ENCODE results near the gene CRYBG1. TPM values are rescaled to one million over a fixed set of nuclear protein-coding genes. Genes with fewer than 3 reads are reported as not detected.
"Not testable (repeated sequence)": the region's sequence is repeated elsewhere in the genome, so short reads cannot be mapped to it uniquely, and the experiment has no call there.

Gene CRYBG1
- total RNA-seq, 1 experiment from 2014 or later: 81.6 TPM

- no peak for DNase-seq (ENCODE audit: low read depth)
Measured at GRCh38 chr6:106508834-106509233, 148.3 kb downstream of the CRYBG1 start.

GRCh38 chr6:106509420-106510089 lies 149.0 kb downstream of the CRYBG1 start:
- DNase-seq (ENCODE audit: low read depth): no peak

GRCh38 chr6:106510090-106510970 lies 149.8 kb downstream of the CRYBG1 start:
- peak; percentile 66 for DNase-seq (ENCODE audit: low read depth)

GRCh38 chr6:106511288-106512047 lies 151.0 kb downstream of the CRYBG1 start:
- DNase-seq (ENCODE audit: low read depth): peak; percentile 86

- peak; percentile 53 for DNase-seq (ENCODE audit: low read depth)
Measured at GRCh38 chr6:106512048-106512967, 151.8 kb downstream of the CRYBG1 start.

GRCh38 chr6:106512968-106513574 lies 152.6 kb downstream of the CRYBG1 start:
- DNase-seq (ENCODE audit: low read depth): no peak

GRCh38 chr6:106513808-106514582 lies 153.5 kb downstream of the CRYBG1 start:
- no peak for DNase-seq (ENCODE audit: low read depth)

- DNase-seq (ENCODE audit: low read depth): no peak
Measured at GRCh38 chr6:106514583-106514885, 154.0 kb downstream of the CRYBG1 start.

GRCh38 chr6:106515582-106515981 lies 155.1 kb downstream of the CRYBG1 start:
- DNase-seq (ENCODE audit: low read depth): not testable (repeated sequence)

GRCh38 chr6:106516616-106517015 lies 156.1 kb downstream of the CRYBG1 start:
- DNase-seq (ENCODE audit: low read depth): no peak

- DNase-seq (ENCODE audit: low read depth): peak; percentile 35
Measured at GRCh38 chr6:106517706-106518105, 157.2 kb downstream of the CRYBG1 start.

GRCh38 chr6:106518748-106519147 lies 158.2 kb downstream of the CRYBG1 start:
- no peak for DNase-seq (ENCODE audit: low read depth)

GRCh38 chr6:106519460-106520394 lies 159.2 kb downstream of the CRYBG1 start:
- DNase-seq (ENCODE audit: low read depth): peak; percentile 100

GRCh38 chr6:106520711-106521401 lies 160.3 kb downstream of the CRYBG1 start:
- peak; percentile 80 for DNase-seq (ENCODE audit: low read depth)

- no peak for DNase-seq (ENCODE audit: low read depth)
Measured at GRCh38 chr6:106522562-106523250, 162.2 kb downstream of the CRYBG1 start.

GRCh38 chr6:106525107-106525881 lies 164.8 kb downstream of the CRYBG1 start:
- DNase-seq (ENCODE audit: low read depth): peak; percentile 36

GRCh38 chr6:106525882-106526275 lies 165.4 kb downstream of the CRYBG1 start:
- DNase-seq (ENCODE audit: low read depth): no peak
